ENCODE results near the gene SNX24. TPM values are rescaled to one million over a fixed set of nuclear protein-coding genes. Genes with fewer than 3 reads are reported as not detected.

The SNX24 gene
- total RNA-seq, 1 experiment from 2014 or later = 13.9 TPM

- H3K79me1 ChIP-seq (ENCODE audit: insufficient read depth, low read depth, low read length, poor library complexity, severe bottlenecking) = no peaks in the 10 kb centered on the region
- Mint-ChIP-seq H3K4me3 (no peak overlapping the region), H3K36me3 (ENCODE audit: insufficient read depth in 1 of 3, low read depth in 3 of 3) (no peaks in the 10 kb centered on the region), H3K9me3 (no peaks in the 10 kb centered on the region), H3K27me3 (ENCODE audit: low read depth) (no peaks in the 10 kb centered on the region), H3K27ac (0 out of 7 replicates have a peak overlapping the region, but pooled peaks of 1 of the 3 experiments have one; percentile 70), H3K4me1 (peaks cover 6 to 7% of the 10 kb centered on the region in 2 experiments)
- H3T11ph ChIP-seq (ENCODE audit: low read length) = no peak overlapping the region
- H4K8ac ChIP-seq (replicated peaks; ENCODE audit: insufficient read length, low read depth, low read length) = no peak overlapping the region
- no peak overlapping the region for H2AK5ac ChIP-seq (ENCODE audit: insufficient read length, low read length)
- H4K20me1 ChIP-seq (ENCODE audit: control insufficient read depth, insufficient read depth, insufficient read length) = no peaks in the 10 kb centered on the region
- no peak overlapping the region for H3K14ac ChIP-seq (ENCODE audit: insufficient read depth, low read length)
- H3K4me1 ChIP-seq (ENCODE audit: insufficient read depth, low read length) = no peaks in the 10 kb centered on the region
- no peak overlapping the region for H4K5ac ChIP-seq (ENCODE audit: insufficient read length, low read depth, low read length)
- no peak overlapping the region for H3K56ac ChIP-seq (ENCODE audit: insufficient read length, low read depth, low read length)
- no peak overlapping the region for H3K18ac ChIP-seq (ENCODE audit: insufficient read length, low read depth, low read length)
- no peak overlapping the region for H2BK120ac ChIP-seq (ENCODE audit: low read depth, low read length, poor library complexity, severe bottlenecking)
- no peaks in the 10 kb centered on the region for H3K23me2 ChIP-seq (ENCODE audit: insufficient read length, low read depth, low read length, poor library complexity, severe bottlenecking)
- no peak overlapping the region for H2BK12ac ChIP-seq (ENCODE audit: insufficient read length, low read depth, low read length)
- H3K27me3 ChIP-seq (ENCODE audit: insufficient read depth, low read length) = no peaks in the 10 kb centered on the region
- no peak overlapping the region for H3K4me2 ChIP-seq (ENCODE audit: insufficient read depth, insufficient read length, low read length)
- no peak overlapping the region for H4K91ac ChIP-seq (ENCODE audit: insufficient read length, low read depth, low read length)
- H3K9ac ChIP-seq (ENCODE audit: extremely low read depth, insufficient read length, low read length) = no peak overlapping the region
- WGBS (ENCODE audit: extremely low coverage, insufficient read length, low lambda C conversion rate) = 100% methylated on average over 1 of the region's 4 CpGs
- no peak overlapping the region for H2BK5ac ChIP-seq (ENCODE audit: insufficient read length, low read length)
- TF ChIP-seq, protein P1, sequence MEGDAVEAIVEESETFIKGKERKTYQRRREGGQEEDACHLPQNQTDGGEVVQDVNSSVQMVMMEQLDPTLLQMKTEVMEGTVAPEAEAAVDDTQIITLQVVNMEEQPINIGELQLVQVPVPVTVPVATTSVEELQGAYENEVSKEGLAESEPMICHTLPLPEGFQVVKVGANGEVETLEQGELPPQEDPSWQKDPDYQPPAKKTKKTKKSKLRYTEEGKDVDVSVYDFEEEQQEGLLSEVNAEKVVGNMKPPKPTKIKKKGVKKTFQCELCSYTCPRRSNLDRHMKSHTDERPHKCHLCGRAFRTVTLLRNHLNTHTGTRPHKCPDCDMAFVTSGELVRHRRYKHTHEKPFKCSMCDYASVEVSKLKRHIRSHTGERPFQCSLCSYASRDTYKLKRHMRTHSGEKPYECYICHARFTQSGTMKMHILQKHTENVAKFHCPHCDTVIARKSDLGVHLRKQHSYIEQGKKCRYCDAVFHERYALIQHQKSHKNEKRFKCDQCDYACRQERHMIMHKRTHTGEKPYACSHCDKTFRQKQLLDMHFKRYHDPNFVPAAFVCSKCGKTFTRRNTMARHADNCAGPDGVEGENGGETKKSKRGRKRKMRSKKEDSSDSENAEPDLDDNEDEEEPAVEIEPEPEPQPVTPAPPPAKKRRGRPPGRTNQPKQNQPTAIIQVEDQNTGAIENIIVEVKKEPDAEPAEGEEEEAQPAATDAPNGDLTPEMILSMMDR (conservative IDR thresholded peaks at IDR 0.05) = no peak
- H2AFZ ChIP-seq (ENCODE audit: low read length) = no peak overlapping the region
- H3K9me3 ChIP-seq (ENCODE audit: control insufficient read depth, low read depth, low read length) = no peaks in the 10 kb centered on the region
- no peak overlapping the region for H3K23ac ChIP-seq (ENCODE audit: insufficient read length, low read depth, low read length)
- no peak overlapping the region for H2BK20ac ChIP-seq (ENCODE audit: low read depth, low read length, poor library complexity, severe bottlenecking)
- H2BK15ac ChIP-seq (ENCODE audit: low read depth, low read length) = no peak overlapping the region
- H3K4ac ChIP-seq (ENCODE audit: low read depth, low read length) = no peak overlapping the region
- no peak for DNase-seq
- H3K79me2 ChIP-seq (ENCODE audit: insufficient read depth, low read length) = no peaks in the 10 kb centered on the region
- no peak overlapping the region for H3K27ac ChIP-seq (ENCODE audit: insufficient read length, low read depth, low read length)
These were observed 61.4 kb downstream of the SNX24 start for GRCh38 chr5:122906768-122907167.
